Measurements from ENCODE around the gene ZDHHC11.
"Not testable (repeated sequence)": the region's sequence is repeated elsewhere in the genome, so short reads cannot be mapped to it uniquely, and the experiment has no call there.

ZDHHC11 gene

GRCh38 chr5:843371-843770, 7.4 kb downstream of the ZDHHC11 start:
- not testable (repeated sequence) for DNase-seq

GRCh38 chr5:842402-843221, 8.2 kb downstream of the ZDHHC11 start:
- DNase-seq = not testable (repeated sequence)

- not testable (repeated sequence) for DNase-seq
These were observed 9.0 kb downstream of the ZDHHC11 start for GRCh38 chr5:841531-842401.

- not testable (repeated sequence) for DNase-seq
These were observed 9.8 kb downstream of the ZDHHC11 start for GRCh38 chr5:840974-841435.

- not testable (repeated sequence) for DNase-seq
These were observed 10.4 kb downstream of the ZDHHC11 start for GRCh38 chr5:840118-840973.

GRCh38 chr5:838431-838851, 12.3 kb downstream of the ZDHHC11 start:
- not testable (repeated sequence) for DNase-seq

GRCh38 chr5:837621-838121, 13.1 kb downstream of the ZDHHC11 start:
- not testable (repeated sequence) for DNase-seq

- not testable (repeated sequence) for DNase-seq
These were observed 14.7 kb downstream of the ZDHHC11 start for GRCh38 chr5:835933-836612.

GRCh38 chr5:834013-834412, 16.8 kb downstream of the ZDHHC11 start:
- not testable (repeated sequence) for DNase-seq

- not testable (repeated sequence) for DNase-seq
These were observed 22.6 kb downstream of the ZDHHC11 start for GRCh38 chr5:828194-828593.

GRCh38 chr5:825544-825943, 25.2 kb downstream of the ZDHHC11 start:
- DNase-seq = not testable (repeated sequence)

- no peak for DNase-seq
These were observed 29.3 kb downstream of the ZDHHC11 start for GRCh38 chr5:821504-821903.

- no peak for DNase-seq
These were observed 30.5 kb downstream of the ZDHHC11 start for GRCh38 chr5:820245-820644.

- DNase-seq = no peak
These were observed 31.7 kb downstream of the ZDHHC11 start for GRCh38 chr5:819078-819477.

- no peak for DNase-seq
These were observed 34.6 kb downstream of the ZDHHC11 start for GRCh38 chr5:816176-816575.

GRCh38 chr5:815449-815848, 35.3 kb downstream of the ZDHHC11 start:
- DNase-seq = no peak

GRCh38 chr5:813575-813974, 37.2 kb downstream of the ZDHHC11 start:
- not testable (repeated sequence) for DNase-seq

- DNase-seq = not testable (repeated sequence)
These were observed 39.4 kb downstream of the ZDHHC11 start for GRCh38 chr5:811384-811783.

GRCh38 chr5:807719-808514, 42.9 kb downstream of the ZDHHC11 start:
- DNase-seq = not testable (repeated sequence)

- DNase-seq = no peak
These were observed 49.3 kb downstream of the ZDHHC11 start for GRCh38 chr5:801472-801871.

- not testable (repeated sequence) for DNase-seq
These were observed 49.7 kb downstream of the ZDHHC11 start for GRCh38 chr5:801055-801454.
